22Rv1 (cell line): ENCODE results near the gene HCRT.

ENCODE experiments used
- CTCF ChIP-seq: fragments of 450-650 bp; IDR thresholded peaks from 2 replicates; pipeline ENCODE4 v1.5.1; 2017; ENCODE audit warnings: mild to moderate bottlenecking
- ZFX ChIP-seq: fragments of 450-650 bp; IDR thresholded peaks from 2 replicates; pipeline ENCODE4 v1.6.1; 2017; ENCODE audit warnings: antibody characterized with exemption, borderline replicate concordance

GRCh38 chr17:42233156-42233555 is 47.9 kb upstream of the HCRT start:
- no peak for TF ChIP-seq CTCF
- TF ChIP-seq ZFX: no peak
